Activated CD4-positive, alpha-beta memory T cell treated with anti-CD3 and anti-CD28 coated beads, Interleukin-2, amount 10 ng/mL, durations not matched to agents 7 days and 5 days (primary cell): ENCODE data around the gene ZNF501. TPM values are rescaled to one million over a fixed set of nuclear protein-coding genes. Genes with fewer than 3 reads are reported as not detected.

Source experiments
- CTCF ChIA-PET: fragments of 350-600 bp; sonication (Branson Sonifier 250); formaldehyde crosslinking; loops from one replicate; lab custom pipeline; 2021; ENCODE audit warnings: antibody characterized with exemption, inconsistent platforms; lab: Charles Lee
- POLR2A ChIA-PET: fragments of 350-600 bp; sonication (Branson Sonifier 250); formaldehyde crosslinking; loops from one replicate; lab custom pipeline; 2021; ENCODE audit warnings: antibody characterized with exemption; lab: Charles Lee
- DNase-seq: peaks from one replicate; pipeline ENCODE4 v3.0.0-alpha.2; 2020
- H3K27ac Mint-ChIP-seq: one replicate; pipeline ENCODE4 v1.8.0; 2021; ENCODE audit warnings: mild to moderate bottlenecking, mixed read lengths
- H3K27me3 Mint-ChIP-seq: one replicate; pipeline ENCODE4 v1.8.0; 2021; ENCODE audit warnings: mixed read lengths
- H3K36me3 Mint-ChIP-seq: one replicate; pipeline ENCODE4 v1.8.0; 2021; ENCODE audit warnings: low read depth, mixed read lengths
- H3K4me1 Mint-ChIP-seq: one replicate; pipeline ENCODE4 v1.8.0; 2021; ENCODE audit warnings: mixed read lengths
- H3K4me3 Mint-ChIP-seq: one replicate; pipeline ENCODE4 v1.8.0; 2021; ENCODE audit warnings: mild to moderate bottlenecking, mixed read lengths
- H3K9me3 Mint-ChIP-seq: one replicate; pipeline ENCODE4 v1.8.0; 2021; ENCODE audit warnings: mixed read lengths
- total RNA-seq, 2 experiments: library from RNA; stranded (reverse); gene quantifications; one replicate each; pipeline ENCODE4 v1.2.3, GENCODE V29; 2021

ZNF501 gene
- total RNA-seq, result 1 to 10 TPM; 2.0 to 2.5 TPM

DNA sequence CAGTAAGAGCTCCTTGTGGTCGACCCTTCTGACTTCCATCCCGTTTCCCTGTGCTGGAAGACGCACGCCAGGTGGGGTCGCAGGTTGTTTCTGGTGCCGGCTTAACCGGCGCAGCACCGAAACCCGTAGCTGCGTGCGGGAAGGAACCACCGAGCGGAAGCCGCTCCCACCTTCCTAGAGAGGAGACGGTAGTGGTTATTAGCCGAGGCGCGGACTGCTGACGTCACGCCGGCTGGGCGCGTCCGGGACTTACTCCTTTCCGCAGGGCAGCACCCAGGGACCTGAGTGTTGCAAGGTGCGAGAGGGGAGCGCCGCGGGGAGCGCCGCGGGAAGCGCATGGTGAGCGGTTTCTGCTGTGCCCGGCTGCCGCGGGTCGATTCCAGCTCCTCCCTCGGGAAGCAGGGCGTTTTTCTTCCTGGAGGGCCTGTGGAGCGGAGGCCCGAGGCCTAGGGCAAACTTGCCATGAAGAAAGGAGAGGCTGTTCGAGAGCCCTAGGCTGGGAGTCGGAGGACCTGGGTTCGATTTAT lies at the start of gene ZNF501:
ZNF501 (plus strand) TSS at position 252 of the 527 bp plus-strand sequence. CDS start 4,787 bp downstream, outside the sequence.
- Mint-ChIP-seq H3K9me3 (peaks cover 74% of the 10 kb centered on the region), H3K4me3 (peak within 1 kb of the TSS; percentile 83), H3K36me3 (peaks cover 48% of the 10 kb centered on the region), H3K27me3 (no peaks in the 10 kb centered on the region), H3K27ac (peak within 1 kb of the TSS; percentile 62), H3K4me1 (peaks cover 17% of the 10 kb centered on the region)
- peak; percentile 88 for DNase-seq
- CTCF ChIA-PET, result interaction anchor here (2.2 kb wide), 1 partner anchor 32 kb away, joined by 7 read pairs; the partner anchor contains the start of genes KIAA1143 and KIF15
- POLR2A ChIA-PET, result interaction anchor here (0.6 to 4.3 kb wide), 7 partner anchors 12 to 306 kb away, joined by 3 to 36 read pairs (median 4); partner anchors contain the start of genes KIAA1143, KIF15 and ZNF502

DNA sequence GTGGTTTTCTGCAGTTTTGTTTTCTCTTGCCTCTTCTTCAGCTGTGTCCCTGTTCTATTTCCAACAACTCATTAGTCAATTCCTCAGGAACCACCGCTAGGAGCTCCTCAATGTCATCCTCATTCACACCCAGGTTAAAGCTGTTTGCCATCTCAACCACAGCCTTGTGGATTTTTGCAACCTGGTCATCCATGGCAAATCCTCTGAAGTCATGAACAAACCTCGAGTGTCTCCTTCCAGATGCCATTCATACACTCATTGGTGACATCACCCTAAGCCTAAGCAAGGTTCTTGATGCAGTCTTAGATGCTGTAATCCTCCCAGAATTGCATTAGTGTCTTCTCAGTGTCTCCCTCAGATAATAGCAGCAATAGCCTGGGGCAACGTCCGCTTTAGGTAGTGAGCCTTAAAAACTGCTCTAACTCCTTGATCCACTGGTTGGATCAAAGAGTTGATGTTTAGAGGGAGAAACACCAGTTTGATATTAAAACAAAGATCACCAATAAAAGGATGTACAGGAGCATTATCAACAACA lies 48.4 kb upstream of the ZNF501 start:
- H3K27ac Mint-ChIP-seq, result no peak overlapping the region
- ChIA-PET POLR2A (no interaction called here), CTCF (interaction anchor here (0.7 kb wide), 1 partner anchor 36 kb away, joined by 4 read pairs; no protein-coding TSS in a partner anchor)
- no peak for DNase-seq
- H3K9me3 Mint-ChIP-seq, result peaks cover 30% of the 10 kb centered on the region
- H3K36me3 Mint-ChIP-seq, result peaks cover 10% of the 10 kb centered on the region
- peaks cover 11% of the 10 kb centered on the region for H3K27me3 Mint-ChIP-seq
- peaks cover 6% of the 10 kb centered on the region for H3K4me1 Mint-ChIP-seq
- no peak overlapping the region for H3K4me3 Mint-ChIP-seq

DNA sequence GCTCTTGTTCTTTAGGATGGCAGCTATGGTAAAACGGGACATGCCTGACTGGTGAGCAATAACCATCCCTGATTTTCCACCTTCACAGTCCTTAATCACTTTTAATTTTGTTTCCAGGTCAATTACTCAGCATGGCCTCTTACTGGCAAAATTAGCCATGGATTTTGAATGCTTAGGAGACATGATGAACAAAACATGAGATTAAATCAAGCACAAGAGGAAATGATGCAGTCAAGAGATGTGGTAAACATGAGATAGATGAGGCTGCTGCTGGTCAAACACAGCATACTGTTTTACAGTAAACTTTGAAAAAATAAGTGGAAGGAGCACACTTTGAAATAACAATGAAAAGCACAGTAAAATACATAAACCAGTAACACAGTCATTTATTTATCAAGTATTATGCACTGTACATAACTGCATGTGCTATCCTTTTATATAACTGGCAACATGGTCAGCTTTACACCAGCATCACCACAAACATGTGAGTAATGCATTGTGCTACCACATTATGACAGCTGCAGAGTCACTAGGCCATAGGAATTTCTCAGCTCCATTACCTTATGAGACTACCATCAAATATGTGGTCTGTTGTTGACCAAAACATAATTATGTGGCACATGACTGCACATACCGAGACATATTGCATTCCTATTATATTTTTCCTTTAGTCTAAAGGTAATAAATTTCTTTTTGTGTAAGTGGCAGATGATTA lies 47.1 kb upstream of the ZNF501 start:
- CTCF ChIA-PET, result no interaction called here
- no peak overlapping the region for H3K4me3 Mint-ChIP-seq
- no peak overlapping the region for H3K27ac Mint-ChIP-seq
- peaks cover 17% of the 10 kb centered on the region for H3K36me3 Mint-ChIP-seq
- POLR2A ChIA-PET, result no interaction called here
- H3K4me1 Mint-ChIP-seq, result peaks cover 6% of the 10 kb centered on the region
- H3K27me3 Mint-ChIP-seq, result peaks cover 11% of the 10 kb centered on the region
- peaks cover 35% of the 10 kb centered on the region for H3K9me3 Mint-ChIP-seq
- DNase-seq, result no peak

DNA sequence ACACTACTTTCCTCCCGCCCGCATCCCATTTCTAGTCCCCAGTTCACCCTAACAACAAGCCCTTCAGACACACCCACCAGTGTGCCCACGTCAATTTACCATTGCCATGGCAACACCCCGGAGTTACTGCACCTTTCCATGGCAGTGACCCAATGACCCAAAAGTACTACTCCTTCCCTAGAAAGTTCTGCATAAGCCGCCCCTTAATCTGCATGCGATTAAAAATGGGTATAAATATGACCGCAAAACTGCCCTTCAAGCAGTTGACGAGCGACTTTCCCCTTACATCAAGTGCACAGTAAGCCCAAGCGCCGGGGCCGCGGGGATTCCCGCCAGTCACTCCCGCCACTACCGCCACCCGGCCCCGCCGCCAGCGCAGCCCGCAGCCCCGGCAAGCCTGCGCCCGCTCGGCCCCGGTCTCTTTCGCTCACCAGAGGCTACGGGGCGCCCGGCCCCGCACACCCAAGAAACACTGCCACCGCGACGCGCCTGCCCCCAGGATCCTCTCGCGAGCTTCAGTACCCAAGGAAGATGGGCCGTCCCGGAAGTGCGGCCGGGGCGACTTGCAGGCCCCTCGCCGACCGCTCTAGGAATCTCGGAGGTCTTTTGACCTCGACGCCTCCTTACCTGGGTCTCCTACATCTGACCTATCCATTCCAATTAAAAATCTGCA lies 44.2 kb upstream of the ZNF501 start:
- H3K27me3 Mint-ChIP-seq, result peaks cover 11% of the 10 kb centered on the region
- peaks cover 6% of the 10 kb centered on the region for H3K4me1 Mint-ChIP-seq
- peak overlapping the region; percentile 52 for H3K4me3 Mint-ChIP-seq
- no peak overlapping the region for H3K27ac Mint-ChIP-seq
- peaks cover 17% of the 10 kb centered on the region for H3K36me3 Mint-ChIP-seq
- DNase-seq, result peak; percentile 32
- ChIA-PET CTCF (no interaction called here), POLR2A (no interaction called here)
- peaks cover 42% of the 10 kb centered on the region for H3K9me3 Mint-ChIP-seq

DNA sequence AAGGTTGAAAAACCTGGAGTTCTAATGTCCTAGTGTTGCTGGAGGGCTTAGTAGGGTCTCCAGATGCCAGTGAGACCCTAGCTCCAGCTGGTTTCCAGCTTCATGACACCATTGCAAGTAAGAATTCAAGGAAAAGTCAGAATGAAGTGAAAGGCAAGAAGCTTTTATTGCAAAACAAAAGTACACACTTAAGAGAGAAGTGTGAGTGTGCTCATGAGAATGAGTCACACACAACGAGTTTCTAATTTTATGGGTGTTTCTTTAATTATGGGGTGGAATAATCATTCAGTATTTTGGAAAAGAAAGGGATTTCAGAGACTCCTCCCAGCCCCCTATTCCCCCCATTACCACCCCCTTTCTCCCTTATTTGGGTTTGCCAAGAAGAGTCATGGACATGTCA lies 41.5 kb upstream of the ZNF501 start:
- DNase-seq, result no peak
- ChIA-PET POLR2A (no interaction called here), CTCF (no interaction called here)
- Mint-ChIP-seq H3K9me3 (peaks cover 44% of the 10 kb centered on the region), H3K36me3 (peaks cover 17% of the 10 kb centered on the region), H3K27me3 (peaks cover 11% of the 10 kb centered on the region), H3K27ac (no peak overlapping the region), H3K4me3 (no peak overlapping the region), H3K4me1 (peaks cover 6% of the 10 kb centered on the region)

DNA sequence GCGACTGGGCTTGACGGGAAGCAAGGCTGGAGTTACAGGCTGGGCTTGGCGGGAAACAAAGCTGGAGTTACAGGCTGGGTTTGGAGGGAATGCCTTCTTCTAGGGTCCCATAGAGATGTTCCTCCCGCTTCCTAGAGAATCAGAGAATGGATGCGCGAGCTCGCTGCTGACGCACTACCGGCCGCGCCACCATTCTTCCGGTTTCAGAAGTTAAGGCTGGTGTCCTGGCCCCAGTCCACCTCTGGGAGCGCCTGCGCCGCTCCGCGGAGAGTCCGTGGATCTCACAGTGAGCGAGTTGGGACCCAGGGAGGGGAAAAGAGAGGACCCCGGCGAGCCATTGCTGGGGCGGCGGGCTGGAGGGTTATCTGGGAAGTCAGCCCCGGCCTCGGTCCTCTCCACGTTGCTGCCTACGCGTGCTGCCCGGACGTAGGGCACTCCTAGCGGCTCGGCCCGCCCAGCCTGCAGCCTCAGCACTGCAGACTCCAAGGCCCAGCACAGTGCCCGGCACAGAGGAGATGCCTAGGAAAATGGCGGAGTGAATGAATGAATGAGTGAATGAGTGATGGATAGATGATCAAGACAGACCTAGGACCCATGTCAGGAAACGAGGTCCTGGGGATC lies 16.9 kb upstream of the ZNF501 start, which contains the start of gene ZNF502:
ZNF502 (plus strand) TSS at position 206 of the 621 bp plus-strand sequence. CDS start 7,602 bp downstream, outside the sequence.
- Mint-ChIP-seq H3K27me3 (no peaks in the 10 kb centered on the region), H3K4me3 (peak within 1 kb of the TSS; percentile 71), H3K36me3 (peaks cover 18% of the 10 kb centered on the region), H3K27ac (no peak within 1 kb of the TSS), H3K4me1 (peaks cover 9% of the 10 kb centered on the region), H3K9me3 (peaks cover 49% of the 10 kb centered on the region)
- DNase-seq, result peak; percentile 37
- ChIA-PET POLR2A (interaction anchor here (0.7 to 2.0 kb wide), 4 partner anchors 17 to 87 kb away, joined by 3 to 12 read pairs (median 4); partner anchors contain the start of genes KIAA1143, KIF15 and ZNF501), CTCF (no interaction called here)

DNA sequence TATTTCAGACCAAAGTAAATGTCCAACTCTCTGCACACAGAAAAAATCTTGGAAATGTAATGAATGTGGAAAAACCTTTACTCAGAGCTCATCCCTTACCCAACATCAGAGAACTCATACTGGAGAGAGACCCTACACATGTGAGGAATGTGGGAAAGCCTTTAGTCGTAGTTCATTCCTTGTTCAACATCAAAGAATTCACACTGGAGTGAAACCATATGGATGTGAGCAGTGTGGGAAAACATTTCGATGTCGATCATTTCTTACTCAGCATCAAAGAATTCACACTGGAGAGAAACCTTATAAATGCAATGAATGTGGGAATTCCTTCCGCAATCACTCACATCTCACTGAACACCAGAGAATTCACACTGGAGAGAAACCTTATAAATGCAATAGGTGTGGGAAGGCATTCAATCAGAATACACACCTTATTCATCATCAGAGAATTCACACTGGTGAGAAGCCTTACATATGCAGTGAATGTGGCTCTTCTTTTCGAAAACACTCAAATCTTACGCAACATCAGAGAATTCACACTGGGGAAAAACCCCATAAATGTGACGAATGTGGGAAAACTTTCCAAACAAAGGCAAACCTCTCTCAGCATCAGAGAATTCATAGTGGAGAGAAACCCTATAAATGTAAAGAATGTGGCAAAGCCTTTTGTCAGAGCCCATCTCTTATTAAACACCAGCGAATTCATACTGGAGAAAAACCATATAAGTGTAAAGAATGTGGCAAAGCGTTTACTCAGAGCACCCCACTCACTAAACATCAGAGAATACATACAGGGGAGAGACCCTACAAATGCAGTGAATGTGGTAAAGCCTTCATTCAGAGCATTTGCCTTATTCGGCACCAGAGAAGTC lies 8.0 kb upstream of the ZNF501 start:
- H3K4me1 Mint-ChIP-seq, result no peaks in the 10 kb centered on the region
- ChIA-PET CTCF (no interaction called here), POLR2A (no interaction called here)
- no peak overlapping the region for H3K4me3 Mint-ChIP-seq
- DNase-seq, result no peak
- H3K36me3 Mint-ChIP-seq, result peaks cover 25% of the 10 kb centered on the region
- peaks cover 67% of the 10 kb centered on the region for H3K9me3 Mint-ChIP-seq
- H3K27me3 Mint-ChIP-seq, result no peaks in the 10 kb centered on the region
- no peak overlapping the region for H3K27ac Mint-ChIP-seq

DNA sequence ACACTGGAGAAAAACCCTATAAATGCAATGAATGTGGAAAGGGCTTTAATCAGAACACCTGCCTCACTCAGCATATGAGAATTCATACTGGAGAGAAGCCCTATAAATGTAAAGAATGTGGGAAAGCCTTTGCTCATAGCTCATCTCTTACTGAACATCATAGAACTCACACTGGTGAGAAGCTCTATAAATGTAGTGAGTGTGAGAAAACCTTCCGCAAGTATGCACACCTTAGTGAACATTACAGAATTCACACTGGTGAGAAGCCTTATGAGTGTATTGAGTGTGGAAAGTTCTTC lies 7.4 kb upstream of the ZNF501 start:
- ChIA-PET POLR2A (no interaction called here), CTCF (no interaction called here)
- DNase-seq, result no peak
- no peaks in the 10 kb centered on the region for H3K4me1 Mint-ChIP-seq
- no peaks in the 10 kb centered on the region for H3K27me3 Mint-ChIP-seq
- H3K27ac Mint-ChIP-seq, result no peak overlapping the region
- H3K9me3 Mint-ChIP-seq, result peaks cover 62% of the 10 kb centered on the region
- no peak overlapping the region for H3K4me3 Mint-ChIP-seq
- peaks cover 22% of the 10 kb centered on the region for H3K36me3 Mint-ChIP-seq

DNA sequence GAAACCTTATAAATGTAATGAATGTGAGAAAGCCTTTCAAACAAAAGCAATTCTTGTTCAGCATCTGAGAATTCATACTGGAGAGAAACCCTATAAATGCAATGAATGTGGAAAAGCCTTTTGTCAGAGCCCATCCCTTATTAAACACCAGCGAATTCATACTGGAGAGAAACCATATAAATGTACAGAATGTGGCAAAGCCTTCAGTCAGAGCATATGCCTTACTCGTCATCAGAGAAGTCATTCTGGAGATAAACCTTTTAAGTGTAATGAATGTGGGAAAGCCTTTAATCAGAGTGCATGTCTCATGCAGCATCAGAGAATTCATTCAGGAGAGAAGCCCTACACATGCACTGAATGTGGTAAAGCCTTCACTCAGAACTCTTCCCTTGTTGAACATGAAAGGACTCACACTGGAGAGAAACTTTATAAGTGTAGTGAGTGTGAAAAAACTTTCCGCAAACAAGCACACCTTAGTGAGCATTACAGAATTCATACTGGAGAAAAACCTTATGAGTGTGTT lies 5.3 kb downstream of the ZNF501 start:
- H3K4me1 Mint-ChIP-seq, result peaks cover 9% of the 10 kb centered on the region
- peaks cover 45% of the 10 kb centered on the region for H3K36me3 Mint-ChIP-seq

DNA sequence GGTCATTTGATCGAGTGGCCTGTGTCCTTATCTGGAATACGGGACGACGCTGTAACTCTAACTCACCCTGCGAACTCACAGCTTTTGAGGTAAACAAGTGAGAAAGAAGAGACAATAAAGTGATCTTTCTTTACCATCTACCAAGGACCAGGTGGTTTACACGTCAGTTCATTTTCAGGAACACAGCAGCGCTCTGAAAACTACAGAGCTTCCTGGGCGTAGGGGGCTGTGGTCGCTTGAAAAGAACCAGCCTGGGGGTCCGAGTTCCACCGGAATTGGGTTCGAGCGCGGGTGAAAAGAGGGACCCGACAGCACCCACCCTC lies 31.6 kb downstream of the ZNF501 start:
- DNase-seq, result no peak
- H3K27ac Mint-ChIP-seq, result peak overlapping the region; percentile 86
- peaks cover 44% of the 10 kb centered on the region for H3K9me3 Mint-ChIP-seq
- peaks cover 35% of the 10 kb centered on the region for H3K4me1 Mint-ChIP-seq
- peak overlapping the region; percentile 90 for H3K4me3 Mint-ChIP-seq
- POLR2A ChIA-PET, result interaction anchor here (0.9 to 3.4 kb wide), 20 partner anchors 9 to 423 kb away, joined by 3 to 36 read pairs (median 8); partner anchors contain the start of genes EXOSC7, TCAIM, ZDHHC3 and ZKSCAN7
- CTCF ChIA-PET, result interaction anchor here (0.6 to 1.7 kb wide), 5 partner anchors 18 to 422 kb away, joined by 3 to 7 read pairs (median 3); partner anchors contain the start of genes TCAIM and ZNF501
- no peaks in the 10 kb centered on the region for H3K27me3 Mint-ChIP-seq
- peaks cover 81% of the 10 kb centered on the region for H3K36me3 Mint-ChIP-seq

More for the DNA sequence above, 5.3 kb downstream of the ZNF501 start:
- ChIA-PET POLR2A (no interaction called here), CTCF (no interaction called here)
- H3K27ac Mint-ChIP-seq, result no peak overlapping the region
- H3K9me3 Mint-ChIP-seq, result peaks cover 78% of the 10 kb centered on the region
- DNase-seq, result no peak
- no peak overlapping the region for H3K4me3 Mint-ChIP-seq
- no peaks in the 10 kb centered on the region for H3K27me3 Mint-ChIP-seq

DNA sequence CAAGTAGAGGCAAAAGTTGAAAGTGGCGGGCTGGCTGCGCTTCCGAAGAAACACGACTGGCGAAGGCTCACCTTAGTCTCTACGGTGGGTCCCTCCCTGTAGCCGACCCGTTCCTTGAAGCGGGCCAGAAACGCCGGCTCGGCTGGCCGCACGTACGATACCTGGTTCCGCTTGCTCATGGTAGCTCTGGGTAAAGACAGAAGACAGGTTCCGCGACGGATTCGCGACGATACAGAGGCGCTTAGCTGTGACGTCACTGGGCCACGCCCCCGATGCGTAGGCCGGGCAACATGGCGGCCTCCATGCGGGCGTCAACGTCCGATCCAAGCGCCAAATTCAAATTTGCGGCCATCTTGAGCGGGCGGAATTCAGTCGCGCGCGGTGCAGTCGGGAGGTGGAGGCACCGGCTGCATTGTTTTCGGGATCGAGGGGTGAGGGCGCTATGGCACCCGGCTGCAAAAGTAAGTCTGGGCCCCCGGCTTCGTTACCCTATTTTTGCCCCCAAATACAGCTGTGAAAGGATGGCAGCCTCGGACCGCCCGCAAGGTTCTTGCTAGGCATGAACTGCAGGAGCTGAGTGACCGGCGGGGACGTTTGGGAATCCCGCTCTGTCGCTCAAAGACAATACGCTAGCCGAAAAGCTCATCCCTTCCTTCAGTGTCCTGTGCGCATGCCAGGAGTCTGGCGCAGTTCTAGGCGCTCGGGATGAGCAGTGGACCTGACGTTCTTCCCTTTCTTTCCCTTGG lies 32.2 kb downstream of the ZNF501 start, which contains the start of the genes KIAA1143 and KIF15:
KIAA1143 (minus strand) TSS at position 196 of the 746 bp plus-strand sequence; CDS start at position 179, 17 bp downstream.
KIF15 (plus strand) TSS at position 371 of the 746 bp plus-strand sequence; CDS start at position 443, 72 bp downstream.
- DNase-seq, result peak; percentile 98
- peaks cover 81% of the 10 kb centered on the region for H3K36me3 Mint-ChIP-seq
- H3K4me3 Mint-ChIP-seq, result peak within 1 kb of the TSS; percentile 90
- ChIA-PET POLR2A (interaction anchor here (0.9 to 3.4 kb wide), 23 partner anchors 8 to 424 kb away, joined by 3 to 36 read pairs (median 7); partner anchors contain the start of genes EXOSC7, TCAIM, ZDHHC3 and ZKSCAN7), CTCF (interaction anchor here (0.6 to 1.7 kb wide), 6 partner anchors 17 to 423 kb away, joined by 3 to 7 read pairs (median 3); partner anchors contain the start of genes TCAIM and ZNF501)
- H3K9me3 Mint-ChIP-seq, result peaks cover 47% of the 10 kb centered on the region
- peak within 1 kb of the TSS; percentile 86 for H3K27ac Mint-ChIP-seq
- H3K4me1 Mint-ChIP-seq, result peaks cover 39% of the 10 kb centered on the region
- H3K27me3 Mint-ChIP-seq, result no peaks in the 10 kb centered on the region
